OCI-LY7 (cell line): Measurements from ENCODE around the gene BTG4. TPM values are rescaled to one million over a fixed set of nuclear protein-coding genes. Genes with fewer than 3 reads are reported as not detected.

ENCODE experiments used
- BruUV-seq: library from RNA; stranded (reverse); fragments of 400-500 nt; replicated peaks from 2 replicates; lab custom pipeline; 2021; lab: Mats Ljungman, UMichigan
- CTCF ChIA-PET: fragments of 300-600 bp; sonication (Branson Sonifier 250); formaldehyde crosslinking; loops from one replicate; lab custom pipeline; 2022; ENCODE audit warnings: antibody characterized with exemption; ENCODE audit not compliant: unreplicated experiment; lab: Charles Lee
- POLR2A ChIA-PET: fragments of 300-600 bp; sonication (Branson Sonifier 250); formaldehyde crosslinking; loops from one replicate; lab custom pipeline; 2022; ENCODE audit warnings: antibody characterized with exemption; lab: Charles Lee
- DNase-seq: peaks from one replicate; pipeline ENCODE4 v3.0.0-alpha.2; 2015; ENCODE audit warnings: low spot score
- H2AFZ ChIP-seq: fragments of 200-600 bp; sonication (generic), shearing (Covaris generic); 2 replicates; pipeline ENCODE4 v1.6.1; 2014; ENCODE audit warnings: mild to moderate bottlenecking, antibody characterized with exemption, low read length, moderate library complexity
- H3K27ac ChIP-seq: fragments of 200-600 bp; sonication (generic); 2 replicates; pipeline ENCODE4 v1.5.1; 2014; ENCODE audit warnings: mixed run types, low read depth, mild to moderate bottlenecking, moderate library complexity, low read length, inconsistent platforms; ENCODE audit not compliant: poor library complexity, severe bottlenecking
- H3K36me3 ChIP-seq: fragments of 200-600 bp; sonication (generic); 2 replicates; pipeline ENCODE4 v1.6.1; 2014; ENCODE audit warnings: mild to moderate bottlenecking, antibody characterized with exemption, low read length, moderate library complexity, mixed read lengths; ENCODE audit not compliant: insufficient read depth
- H3K4me1 ChIP-seq: fragments of 200-600 bp; sonication (generic); 2 replicates; pipeline ENCODE4 v1.5.1; 2014; ENCODE audit warnings: mild to moderate bottlenecking, low read length; ENCODE audit not compliant: insufficient read depth, poor library complexity, severe bottlenecking
- H3K4me2 ChIP-seq: fragments of 200-600 bp; sonication (generic); 2 replicates; pipeline ENCODE4 v1.6.1; 2014; ENCODE audit warnings: mild to moderate bottlenecking, low read length
- H3K4me3 ChIP-seq: fragments of 200-600 bp; sonication (generic); 2 replicates; pipeline ENCODE4 v1.5.1; 2014; ENCODE audit warnings: mild to moderate bottlenecking, low read depth, low read length; ENCODE audit not compliant: poor library complexity, severe bottlenecking
- H3K79me2 ChIP-seq: fragments of 200-600 bp; sonication (generic); 2 replicates; pipeline ENCODE4 v1.6.1; 2016; ENCODE audit warnings: low read depth, mild to moderate bottlenecking, low read length, moderate library complexity, mixed read lengths; ENCODE audit not compliant: insufficient read depth
- H3K9me2 ChIP-seq: fragments of 200-600 bp; sonication (generic); 2 replicates; pipeline ENCODE4 v1.6.1; 2016; ENCODE audit warnings: mild to moderate bottlenecking, low read length, mixed read lengths; ENCODE audit not compliant: insufficient read depth
- H3K9me3 ChIP-seq: fragments of 200-600 bp; sonication (generic); 2 replicates; pipeline ENCODE4 v1.6.1; 2014; ENCODE audit warnings: mild to moderate bottlenecking, mixed run types, low read length, mixed read lengths
- H4K20me1 ChIP-seq: fragments of 200-600 bp; sonication (generic); 2 replicates; pipeline ENCODE4 v1.6.1; 2014; ENCODE audit warnings: mild to moderate bottlenecking, antibody characterized with exemption, low read length, moderate library complexity, mixed read lengths; ENCODE audit not compliant: insufficient read depth
- CTCF ChIP-seq: fragments of 200-600 bp; sonication (generic); conservative IDR thresholded peaks from 2 replicates; pipeline ENCODE4 v1.5.1; 2014; ENCODE audit warnings: mild to moderate bottlenecking, antibody characterized with exemption, low read length, moderate library complexity, mixed read lengths
- EZH2phosphoT487 ChIP-seq: fragments of 200-600 bp; sonication (generic); IDR thresholded peaks from 2 replicates; pipeline ENCODE4 v1.6.1; 2018; ENCODE audit warnings: low read depth, borderline replicate concordance, mild to moderate bottlenecking, mixed run types, antibody characterized with exemption, low read length, moderate library complexity, mixed read lengths
- intact Hi-C: fragments of 100-400 bp; cut with micrococcal nuclease; formaldehyde crosslinking; loops from one replicate; pipeline ENCODE4 v1.10.0; 2022; ENCODE audit not compliant: unreplicated experiment
- total RNA-seq, 2 experiments: library from RNA; depleted of rRNA in 1 of 2; stranded (reverse); fragments of >200 nt in 1 of 2; shearing (Covaris generic) in 1 of 2; gene quantifications; 2 replicates each; pipeline ENCODE4 v1.2.3, GENCODE V29; 2014 to 2022

Gene BTG4
- total RNA-seq, 2 experiments from 2014 or later, result not detected

- Histone ChIP-seq H4K20me1 (no peaks in the 10 kb centered on the region), H3K79me2 (no peaks in the 10 kb centered on the region), H3K4me2 (no peak overlapping the region), H3K9me2 (no peaks in the 10 kb centered on the region), H3K9me3 (no peaks in the 10 kb centered on the region), H3K4me1 (no peaks in the 10 kb centered on the region), H3K27ac (no peak overlapping the region), H2AFZ (no peak overlapping the region), H3K36me3 (no peaks in the 10 kb centered on the region), H3K4me3 (no peak overlapping the region)
- BruUV-seq, result no TSS peak
- no peak for TF ChIP-seq EZH2phosphoT487
- no peak for TF ChIP-seq CTCF
- no peak for DNase-seq
- intact Hi-C loops, result no loop called here
- ChIA-PET CTCF (no interaction called here), POLR2A (no interaction called here)
These were observed 20.2 kb upstream of the BTG4 start for GRCh38 chr11:111532365-111532709.

GRCh38 chr11:111531687-111532364 is 19.6 kb upstream of the BTG4 start:
- Histone ChIP-seq H4K20me1 (no peaks in the 10 kb centered on the region), H3K9me2 (no peaks in the 10 kb centered on the region), H3K36me3 (no peaks in the 10 kb centered on the region), H3K4me3 (no peak overlapping the region), H3K27ac (no peak overlapping the region), H3K79me2 (no peaks in the 10 kb centered on the region), H2AFZ (no peak overlapping the region), H3K9me3 (no peaks in the 10 kb centered on the region), H3K4me1 (no peaks in the 10 kb centered on the region), H3K4me2 (no peak overlapping the region)
- TF ChIP-seq CTCF, result no peak
- TF ChIP-seq EZH2phosphoT487, result no peak
- no peak for DNase-seq
- ChIA-PET CTCF (no interaction called here), POLR2A (no interaction called here)
- intact Hi-C loops, result no loop called here
- no TSS peak for BruUV-seq

GRCh38 chr11:111531136-111531535 is 18.9 kb upstream of the BTG4 start:
- H3K36me3 ChIP-seq, result no peaks in the 10 kb centered on the region
- intact Hi-C loops, result no loop called here
- CTCF ChIA-PET, result no interaction called here
- no peaks in the 10 kb centered on the region for H3K9me3 ChIP-seq
- POLR2A ChIA-PET, result no interaction called here
- BruUV-seq, result no TSS peak
- H3K9me2 ChIP-seq, result no peaks in the 10 kb centered on the region
- no peak overlapping the region for H3K27ac ChIP-seq
- H3K79me2 ChIP-seq, result no peaks in the 10 kb centered on the region
- no peak for DNase-seq
- H2AFZ ChIP-seq, result no peak overlapping the region
- no peaks in the 10 kb centered on the region for H3K4me1 ChIP-seq
- no peaks in the 10 kb centered on the region for H4K20me1 ChIP-seq
- TF ChIP-seq CTCF (no peak), EZH2phosphoT487 (no peak)
- H3K4me3 ChIP-seq, result no peak overlapping the region
- no peak overlapping the region for H3K4me2 ChIP-seq
